Measurements from ENCODE around the gene HOXB1.
"Not testable (repeated sequence)": the region's sequence is repeated elsewhere in the genome, so short reads cannot be mapped to it uniquely, and the experiment has no call there.

Gene HOXB1

GRCh38 chr17:48541036-48541576, 10.3 kb upstream of the HOXB1 start:
- H3K4me3 ChIP-seq (ENCODE audit: low read depth, low read length) = no peak overlapping the region
- no peak for DNase-seq (ENCODE audit: low read depth)

GRCh38 chr17:48540213-48540612, 9.4 kb upstream of the HOXB1 start:
- TF ChIP-seq, protein P1, sequence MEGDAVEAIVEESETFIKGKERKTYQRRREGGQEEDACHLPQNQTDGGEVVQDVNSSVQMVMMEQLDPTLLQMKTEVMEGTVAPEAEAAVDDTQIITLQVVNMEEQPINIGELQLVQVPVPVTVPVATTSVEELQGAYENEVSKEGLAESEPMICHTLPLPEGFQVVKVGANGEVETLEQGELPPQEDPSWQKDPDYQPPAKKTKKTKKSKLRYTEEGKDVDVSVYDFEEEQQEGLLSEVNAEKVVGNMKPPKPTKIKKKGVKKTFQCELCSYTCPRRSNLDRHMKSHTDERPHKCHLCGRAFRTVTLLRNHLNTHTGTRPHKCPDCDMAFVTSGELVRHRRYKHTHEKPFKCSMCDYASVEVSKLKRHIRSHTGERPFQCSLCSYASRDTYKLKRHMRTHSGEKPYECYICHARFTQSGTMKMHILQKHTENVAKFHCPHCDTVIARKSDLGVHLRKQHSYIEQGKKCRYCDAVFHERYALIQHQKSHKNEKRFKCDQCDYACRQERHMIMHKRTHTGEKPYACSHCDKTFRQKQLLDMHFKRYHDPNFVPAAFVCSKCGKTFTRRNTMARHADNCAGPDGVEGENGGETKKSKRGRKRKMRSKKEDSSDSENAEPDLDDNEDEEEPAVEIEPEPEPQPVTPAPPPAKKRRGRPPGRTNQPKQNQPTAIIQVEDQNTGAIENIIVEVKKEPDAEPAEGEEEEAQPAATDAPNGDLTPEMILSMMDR (IDR thresholded peaks at IDR 0.05; ENCODE audit: control insufficient read depth, extremely low read depth, insufficient read depth) = no peak

More at GRCh38 chr17:48541036-48541576, 10.3 kb upstream of the HOXB1 start:
- TF ChIP-seq, protein P1 (IDR thresholded peaks at IDR 0.05; ENCODE audit: control insufficient read depth, extremely low read depth, insufficient read depth) = no peak

GRCh38 chr17:48539177-48539576, 8.4 kb upstream of the HOXB1 start:
- TF ChIP-seq, protein P1 (IDR thresholded peaks at IDR 0.05; ENCODE audit: control insufficient read depth, extremely low read depth, insufficient read depth) = no peak
- H3K4me3 ChIP-seq (ENCODE audit: low read depth, low read length) = no peak overlapping the region
- no peak for DNase-seq (ENCODE audit: low read depth)

More at GRCh38 chr17:48540213-48540612, 9.4 kb upstream of the HOXB1 start:
- no peak for DNase-seq (ENCODE audit: low read depth)
- H3K4me3 ChIP-seq (ENCODE audit: low read depth, low read length) = no peak overlapping the region

DNA sequence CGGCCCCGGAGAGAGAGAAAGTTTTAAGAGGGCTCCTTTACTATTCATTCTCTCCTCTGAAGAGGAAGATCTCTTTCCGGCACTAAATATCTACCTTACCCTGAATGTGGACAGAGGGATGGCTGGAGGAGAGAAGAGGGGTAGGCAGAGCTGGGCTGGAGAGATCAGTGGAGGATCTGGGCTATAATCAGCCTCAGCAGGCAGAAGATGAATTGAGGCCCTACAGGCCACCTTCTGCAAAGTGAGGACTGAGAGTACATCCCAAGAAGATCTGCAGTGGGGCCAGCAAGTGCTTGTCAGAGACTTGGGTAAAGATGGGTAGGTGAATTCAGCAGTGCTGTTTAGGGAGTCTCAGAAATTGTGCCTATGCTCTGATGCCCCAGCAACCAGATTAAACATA, 6.5 kb upstream of the HOXB1 start:
- TF ChIP-seq, protein P1 (IDR thresholded peaks at IDR 0.05; ENCODE audit: control insufficient read depth, extremely low read depth, insufficient read depth) = no peak
- no peak overlapping the region for H3K4me3 ChIP-seq (ENCODE audit: low read depth, low read length)
- DNase-seq (ENCODE audit: low read depth) = no peak

- DNase-seq (ENCODE audit: low read depth); H3K4me3 ChIP-seq (ENCODE audit: low read depth, low read length): not testable (repeated sequence)
These were observed 5.2 kb upstream of the HOXB1 start for GRCh38 chr17:48535793-48536559.

- no peak overlapping the region for H3K4me3 ChIP-seq (ENCODE audit: low read depth, low read length)
- TF ChIP-seq, protein P1 (IDR thresholded peaks at IDR 0.05; ENCODE audit: control insufficient read depth, extremely low read depth, insufficient read depth) = no peak
- no peak for DNase-seq (ENCODE audit: low read depth)
These were observed 1.4 kb upstream of the HOXB1 start for GRCh38 chr17:48532261-48532660.

- no peak for DNase-seq (ENCODE audit: low read depth)
- TF ChIP-seq, protein P1 (IDR thresholded peaks at IDR 0.05; ENCODE audit: control insufficient read depth, extremely low read depth, insufficient read depth) = no peak
- H3K4me3 ChIP-seq (ENCODE audit: low read depth, low read length) = no peak overlapping the region
These were observed 464 bp downstream of the HOXB1 start for GRCh38 chr17:48530208-48530886.

All from LNCaP clone FGC (cell line).